Measurements from ENCODE around the gene P4HA3.
"Not testable (repeated sequence)": the region's sequence is repeated elsewhere in the genome, so short reads cannot be mapped to it uniquely, and the experiment has no call there.

P4HA3 gene

GRCh38 chr11:74311352-74311926 lies at the start of gene P4HA3:
Gene P4HA3 (minus strand): TSS chr11:74311640. CDS start chr11:74311611, 29 bp downstream.
- peak; percentile 77 for DNase-seq (ENCODE audit: low spot score)

- no peak for DNase-seq (ENCODE audit: low spot score)
Measured at GRCh38 chr11:74357449-74357848, 46.0 kb upstream of the P4HA3 start.

- DNase-seq (ENCODE audit: low spot score), result no peak
Measured at GRCh38 chr11:74355626-74356025, 44.2 kb upstream of the P4HA3 start.

GRCh38 chr11:74354036-74354435 lies 42.6 kb upstream of the P4HA3 start:
- no peak for DNase-seq (ENCODE audit: low spot score)

- DNase-seq (ENCODE audit: low spot score), result no peak
Measured at GRCh38 chr11:74347381-74347780, 35.9 kb upstream of the P4HA3 start.

GRCh38 chr11:74345420-74345819 lies 34.0 kb upstream of the P4HA3 start:
- DNase-seq (ENCODE audit: low spot score), result no peak

GRCh38 chr11:74341921-74342320 lies 30.5 kb upstream of the P4HA3 start:
- no peak for DNase-seq (ENCODE audit: low spot score)

- no peak for DNase-seq (ENCODE audit: low spot score)
Measured at GRCh38 chr11:74339619-74340018, 28.2 kb upstream of the P4HA3 start.

GRCh38 chr11:74338963-74339362 lies 27.5 kb upstream of the P4HA3 start:
- DNase-seq (ENCODE audit: low spot score), result no peak

- no peak for DNase-seq (ENCODE audit: low spot score)
Measured at GRCh38 chr11:74333193-74333592, 21.8 kb upstream of the P4HA3 start.

- DNase-seq (ENCODE audit: low spot score), result no peak
Measured at GRCh38 chr11:74332291-74332690, 20.9 kb upstream of the P4HA3 start.

- DNase-seq (ENCODE audit: low spot score), result not testable (repeated sequence)
Measured at GRCh38 chr11:74331000-74331399, 19.6 kb upstream of the P4HA3 start.

- peak; percentile 50 for DNase-seq (ENCODE audit: low spot score)
Measured at GRCh38 chr11:74330075-74330858, 18.8 kb upstream of the P4HA3 start.

GRCh38 chr11:74327076-74327475 lies 15.6 kb upstream of the P4HA3 start:
- no peak for DNase-seq (ENCODE audit: low spot score)

- DNase-seq (ENCODE audit: low spot score), result no peak
Measured at GRCh38 chr11:74326665-74327064, 15.2 kb upstream of the P4HA3 start.

- peak; percentile 89 for DNase-seq (ENCODE audit: low spot score)
Measured at GRCh38 chr11:74325649-74326645, 14.5 kb upstream of the P4HA3 start.

GRCh38 chr11:74322667-74323066 lies 11.2 kb upstream of the P4HA3 start:
- no peak for DNase-seq (ENCODE audit: low spot score)

- peak; percentile 44 for DNase-seq (ENCODE audit: low spot score)
Measured at GRCh38 chr11:74321487-74322188, 10.2 kb upstream of the P4HA3 start.

- DNase-seq (ENCODE audit: low spot score), result no peak
Measured at GRCh38 chr11:74320538-74320937, 9.1 kb upstream of the P4HA3 start.

- peak; percentile 79 for DNase-seq (ENCODE audit: low spot score)
Measured at GRCh38 chr11:74319139-74319816, 7.8 kb upstream of the P4HA3 start.

GRCh38 chr11:74318241-74318932 lies 6.9 kb upstream of the P4HA3 start:
- DNase-seq (ENCODE audit: low spot score), result no peak

Data from AG08395 (cell line).